Endodermal cell (in vitro differentiated cells): Measurements from ENCODE around the gene SIN3A. TPM values are rescaled to one million over a fixed set of nuclear protein-coding genes. Genes with fewer than 3 reads are reported as not detected.
"Not testable (repeated sequence)": the region's sequence is repeated elsewhere in the genome, so short reads cannot be mapped to it uniquely, and the experiment has no call there.

Experiments
- DNase-seq: peaks from one replicate; pipeline ENCODE4 v3.0.0-alpha.2; 2017
- H3K27ac ChIP-seq: 2 replicates; pipeline ENCODE4 v1.5.1; 2013; ENCODE audit warnings: mild to moderate bottlenecking, low read depth, low read length, moderate library complexity
- H3K27me3 ChIP-seq: 2 replicates; pipeline ENCODE4 v1.6.1; 2013; ENCODE audit warnings: mild to moderate bottlenecking, low read length, moderate library complexity; ENCODE audit not compliant: insufficient read depth, control insufficient read depth, poor library complexity, severe bottlenecking
- H3K36me3 ChIP-seq: 2 replicates; pipeline ENCODE4 v1.7.0; 2013; ENCODE audit warnings: mild to moderate bottlenecking, low read length, moderate library complexity; ENCODE audit not compliant: control insufficient read depth, insufficient read depth
- H3K4me1 ChIP-seq: one replicate; pipeline ENCODE4 v1.7.0; 2013; ENCODE audit warnings: low read length; ENCODE audit not compliant: control insufficient read depth, insufficient read depth
- H3K4me3 ChIP-seq: 2 replicates; pipeline ENCODE4 v1.5.1; 2013; ENCODE audit warnings: mild to moderate bottlenecking, low read length, moderate library complexity
- H3K9ac ChIP-seq: 2 replicates; pipeline ENCODE4 v1.6.1; 2013; ENCODE audit warnings: mild to moderate bottlenecking, low read length, moderate library complexity; ENCODE audit not compliant: poor library complexity, severe bottlenecking; ENCODE audit errors: extremely low read depth
- H3K9me3 ChIP-seq: 2 replicates; pipeline ENCODE4 v1.6.1; 2013; ENCODE audit warnings: mild to moderate bottlenecking, low read length, moderate library complexity; ENCODE audit not compliant: control insufficient read depth
- H3K27ac Mint-ChIP-seq: 2 replicates; pipeline ENCODE4 v1.8.0; 2020; ENCODE audit warnings: mixed read lengths
- H3K27me3 Mint-ChIP-seq: 2 replicates; pipeline ENCODE4 v1.8.0; 2021; ENCODE audit warnings: mild to moderate bottlenecking, mixed read lengths; ENCODE audit not compliant: insufficient read depth
- H3K36me3 Mint-ChIP-seq: 2 replicates; pipeline ENCODE4 v1.8.0; 2020; ENCODE audit warnings: low read depth, mixed read lengths
- H3K4me1 Mint-ChIP-seq: 2 replicates; pipeline ENCODE4 v1.8.0; 2020; ENCODE audit warnings: mixed read lengths
- H3K4me3 Mint-ChIP-seq: 2 replicates; pipeline ENCODE4 v1.8.0; 2020; ENCODE audit warnings: mild to moderate bottlenecking, moderate library complexity, mixed read lengths
- H3K9me3 Mint-ChIP-seq: 2 replicates; pipeline ENCODE4 v1.8.0; 2020; ENCODE audit warnings: mild to moderate bottlenecking, mixed read lengths
- WGBS, 2 experiments: methylation state at CpG; one replicate each; pipeline versions ENCODE4 v1.1.5 to v1.1.7; 2013; ENCODE audit warnings: missing lambda C conversion rate in 2 of 2, mixed read lengths in 1 of 2; ENCODE audit not compliant: insufficient coverage in 1 of 2, insufficient read length in 1 of 2; 5-methylcytosine and 5-hydroxymethylcytosine counted together
- long read RNA-seq, 4 experiments: library from polyadenylated mRNA in 2 of 4; library from RNA in 1 of 4; library from capped mRNA in 1 of 4; stranded (forward) in 3 of 4; unstranded in 1 of 4; transcript quantifications; one replicate each; pipeline ENCODE4 v2.0.0, GENCODE V29; 2020 to 2021; ENCODE audit warnings: inconsistent platforms in 1 of 4
- polyA plus RNA-seq, 2 experiments: library from polyadenylated mRNA; stranded (reverse); fragments of 50-300 nt; gene quantifications; one replicate each; pipeline ENCODE4 v1.2.3, GENCODE V29; 2013
- total RNA-seq, 2 donors: library from RNA; stranded (reverse); fragmentation: NEBNext Ultra II Directional in 1 of 2; extraction: Animal tissue kit (Norgen Biotek cat#: 25700) in 1 of 2; gene quantifications; 2 replicates in 1 of 2; 3 replicates in 1 of 2; pipeline ENCODE4 v1.2.1, GENCODE V29; 2021
- TF ChIP-seq, protein P1 (sequence below): fragments of 200-600 bp; sonication (generic); conservative IDR thresholded peaks from 2 replicates; pipeline ENCODE4 v1.5.0; 2021; ENCODE audit warnings: antibody characterized with exemption, mild to moderate bottlenecking

Gene SIN3A
- 100 to 1,000 TPM; 119 to 123 TPM for total RNA-seq
- 56.8 TPM for polyA plus RNA-seq (2013, experiment 1 of 2)
- 56.4 TPM for polyA plus RNA-seq (2013, experiment 2 of 2)
- long read RNA-seq, experiment 1, full-length matches to known transcripts, result 5 of 25 reads
- long read RNA-seq, experiment 1, partial matches to known transcripts, result 13 of 25 reads
- long read RNA-seq, experiment 1, other reads (novel, unspliced or antisense), result 7 of 25 reads
- long read RNA-seq, experiment 2, full-length matches to known transcripts, result 55 of 117 reads
- long read RNA-seq, experiment 2, partial matches to known transcripts, result 25 of 117 reads
- long read RNA-seq, experiment 2, other reads (novel, unspliced or antisense), result 37 of 117 reads
- long read RNA-seq, experiment 3, full-length matches to known transcripts, result 65 of 184 reads
- long read RNA-seq, experiment 3, partial matches to known transcripts, result 44 of 184 reads
- long read RNA-seq, experiment 3, other reads (novel, unspliced or antisense), result 75 of 184 reads
- long read RNA-seq, experiment 4, full-length matches to known transcripts, result 5 of 8 reads
- long read RNA-seq, experiment 4, partial matches to known transcripts, result 1 of 8 reads
- long read RNA-seq, experiment 4, other reads (novel, unspliced or antisense), result 2 of 8 reads

DNA sequence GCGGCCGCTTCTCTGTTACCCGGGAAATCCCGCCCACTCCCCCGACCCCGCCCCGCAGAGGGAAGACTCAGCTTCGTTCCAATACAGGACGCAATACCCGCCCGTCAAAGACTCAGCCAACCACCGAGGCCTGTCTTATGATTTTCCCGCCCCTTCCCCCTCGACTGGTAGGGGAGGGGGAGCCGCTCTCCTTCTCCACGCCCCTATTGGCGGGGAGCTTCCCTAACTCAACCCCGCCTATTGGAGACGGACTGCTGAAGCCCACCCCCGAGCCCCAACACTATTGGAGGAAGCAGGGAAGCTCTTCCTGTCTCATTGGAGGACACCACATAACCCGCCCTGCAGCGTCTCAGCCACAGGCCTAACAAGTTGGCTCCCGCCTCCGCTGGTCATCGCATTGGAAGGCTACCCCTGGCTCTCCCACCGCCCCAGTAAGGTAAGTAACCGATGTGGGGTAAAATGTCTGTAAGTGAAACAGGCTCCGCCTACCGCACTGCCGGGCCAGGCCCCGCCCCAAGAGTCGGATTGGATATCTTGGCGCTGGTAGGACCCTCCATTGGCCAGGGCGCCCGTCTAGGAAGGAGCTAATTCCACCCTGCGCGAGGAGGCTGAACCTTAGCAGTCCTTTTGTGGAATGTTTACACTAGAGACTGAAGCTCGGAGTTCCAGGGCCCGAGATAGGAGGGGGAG lies at the start of gene SIN3A:
Gene SIN3A (minus strand): TSS at position 17 of the 690 bp plus-strand sequence. CDS start 21,315 bp downstream, outside the sequence.
- H3K9me3 Mint-ChIP-seq, result no peaks in the 10 kb centered on the region
- H3K4me1 Mint-ChIP-seq, result peaks cover 7% of the 10 kb centered on the region
- TF ChIP-seq, protein P1, sequence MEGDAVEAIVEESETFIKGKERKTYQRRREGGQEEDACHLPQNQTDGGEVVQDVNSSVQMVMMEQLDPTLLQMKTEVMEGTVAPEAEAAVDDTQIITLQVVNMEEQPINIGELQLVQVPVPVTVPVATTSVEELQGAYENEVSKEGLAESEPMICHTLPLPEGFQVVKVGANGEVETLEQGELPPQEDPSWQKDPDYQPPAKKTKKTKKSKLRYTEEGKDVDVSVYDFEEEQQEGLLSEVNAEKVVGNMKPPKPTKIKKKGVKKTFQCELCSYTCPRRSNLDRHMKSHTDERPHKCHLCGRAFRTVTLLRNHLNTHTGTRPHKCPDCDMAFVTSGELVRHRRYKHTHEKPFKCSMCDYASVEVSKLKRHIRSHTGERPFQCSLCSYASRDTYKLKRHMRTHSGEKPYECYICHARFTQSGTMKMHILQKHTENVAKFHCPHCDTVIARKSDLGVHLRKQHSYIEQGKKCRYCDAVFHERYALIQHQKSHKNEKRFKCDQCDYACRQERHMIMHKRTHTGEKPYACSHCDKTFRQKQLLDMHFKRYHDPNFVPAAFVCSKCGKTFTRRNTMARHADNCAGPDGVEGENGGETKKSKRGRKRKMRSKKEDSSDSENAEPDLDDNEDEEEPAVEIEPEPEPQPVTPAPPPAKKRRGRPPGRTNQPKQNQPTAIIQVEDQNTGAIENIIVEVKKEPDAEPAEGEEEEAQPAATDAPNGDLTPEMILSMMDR, result no peak
- peak within 1 kb of the TSS; percentile 90 for H3K9ac ChIP-seq
- H3K36me3 Mint-ChIP-seq, result peaks cover 8% of the 10 kb centered on the region
- H3K9me3 ChIP-seq, result no peaks in the 10 kb centered on the region
- DNase-seq, result peak; percentile 100
- H3K27me3 ChIP-seq, result no peaks in the 10 kb centered on the region
- H3K36me3 ChIP-seq, result peaks cover 12% of the 10 kb centered on the region
- H3K27ac ChIP-seq, result peak within 1 kb of the TSS; percentile 97
- H3K4me1 ChIP-seq, result peaks cover 5% of the 10 kb centered on the region
- WGBS, 2 experiments, result 0% methylated on average over 11 to 38 of the region's 39 CpGs
- no peaks in the 10 kb centered on the region for H3K27me3 Mint-ChIP-seq
- peak within 1 kb of the TSS; percentile 96 for H3K4me3 ChIP-seq
- peak within 1 kb of the TSS; percentile 99 for H3K27ac Mint-ChIP-seq
- peak within 1 kb of the TSS; percentile 94 for H3K4me3 Mint-ChIP-seq

DNA sequence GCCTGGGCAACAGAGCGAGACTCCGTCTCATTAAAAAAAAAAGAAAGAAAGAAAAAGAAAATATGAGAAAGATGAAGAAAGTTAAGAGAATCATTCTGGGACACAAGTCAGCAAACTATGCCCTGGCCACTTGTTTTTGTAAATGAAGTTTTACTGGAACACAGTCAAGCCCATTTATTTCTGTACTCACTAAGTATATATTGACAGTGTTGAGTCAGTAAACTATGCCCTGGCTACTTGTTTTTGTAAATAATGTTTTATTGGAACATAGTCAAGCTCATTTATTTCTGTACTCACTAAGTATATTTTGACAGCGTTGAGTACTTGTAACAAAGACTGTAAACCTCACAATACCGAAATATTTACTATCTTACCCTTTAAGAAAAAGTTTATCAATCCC lies 42.2 kb upstream of the SIN3A start:
- Histone ChIP-seq H3K27ac (no peak overlapping the region), H3K4me1 (no peaks in the 10 kb centered on the region), H3K9ac (no peak overlapping the region), H3K4me3 (no peak overlapping the region), H3K9me3 (no peaks in the 10 kb centered on the region), H3K36me3 (peaks cover 61% of the 10 kb centered on the region), H3K27me3 (no peaks in the 10 kb centered on the region)
- H3K4me3 Mint-ChIP-seq, result no peak overlapping the region
- no peaks in the 10 kb centered on the region for H3K27me3 Mint-ChIP-seq
- TF ChIP-seq, protein P1, result no peak
- H3K27ac Mint-ChIP-seq, result no peak overlapping the region
- WGBS, 2 experiments, result 94 to 100% methylated on average over 2 to 3 of the region's 4 CpGs
- no peak for DNase-seq
- H3K4me1 Mint-ChIP-seq, result no peaks in the 10 kb centered on the region
- no peaks in the 10 kb centered on the region for H3K9me3 Mint-ChIP-seq
- H3K36me3 Mint-ChIP-seq, result peaks cover 53% of the 10 kb centered on the region

DNA sequence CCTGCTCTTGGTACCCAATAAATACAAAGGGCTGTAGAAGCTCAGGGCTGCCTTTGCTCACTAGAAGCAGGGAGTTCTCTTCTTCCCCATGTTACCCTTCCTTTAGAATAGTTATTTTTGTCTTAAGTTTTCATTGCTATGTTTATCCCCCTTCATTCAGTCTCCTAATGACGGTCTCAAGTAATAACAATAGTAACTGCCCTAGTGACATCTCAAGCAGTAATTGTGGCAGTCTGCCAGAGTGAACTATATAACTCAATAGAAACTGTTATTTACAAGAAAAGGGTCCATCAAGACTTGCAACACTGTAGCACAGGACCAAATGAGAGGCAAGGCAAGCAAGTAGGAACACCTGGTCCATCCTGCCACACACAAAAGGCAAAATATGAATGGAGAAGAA lies 32.5 kb upstream of the SIN3A start:
- Mint-ChIP-seq H3K27me3 (no peaks in the 10 kb centered on the region), H3K4me3 (no peak overlapping the region), H3K27ac (no peak overlapping the region), H3K9me3 (peaks cover 41% of the 10 kb centered on the region), H3K36me3 (peaks cover 64% of the 10 kb centered on the region), H3K4me1 (no peaks in the 10 kb centered on the region)
- Histone ChIP-seq H3K4me3 (no peak overlapping the region), H3K36me3 (peaks cover 64% of the 10 kb centered on the region), H3K27ac (no peak overlapping the region), H3K9me3 (peaks cover 30% of the 10 kb centered on the region), H3K9ac (no peak overlapping the region), H3K27me3 (no peaks in the 10 kb centered on the region), H3K4me1 (no peaks in the 10 kb centered on the region)
- 95% methylated on average over 1 of the region's 1 CpG; no CpG with 5 or more reads in 1 of the 2 experiments for WGBS, 2 experiments
- TF ChIP-seq, protein P1, result no peak
- DNase-seq, result no peak

DNA sequence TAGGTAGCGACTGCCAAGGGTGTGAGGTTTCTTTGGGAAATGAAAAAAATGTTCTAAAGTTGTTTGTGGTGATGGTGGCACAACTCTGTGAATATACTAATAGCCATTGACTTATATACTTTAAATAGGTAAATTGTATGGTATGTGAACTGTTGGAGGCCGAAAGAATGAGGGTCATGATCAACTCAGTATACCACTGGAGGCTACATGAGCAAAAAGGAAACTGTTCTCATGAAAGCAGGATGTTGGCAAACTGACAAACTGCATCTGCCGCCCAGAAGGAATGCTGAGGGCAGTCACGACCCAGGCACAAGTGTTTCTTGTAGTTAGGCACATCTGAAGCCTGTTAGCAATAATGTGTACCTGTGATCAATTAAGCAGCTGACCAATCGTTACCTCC lies 32.1 kb upstream of the SIN3A start:
- H3K27ac Mint-ChIP-seq, H3K27me3 Mint-ChIP-seq, H3K4me3 Mint-ChIP-seq, H3K4me1 ChIP-seq, H3K9ac ChIP-seq, H3K4me1 Mint-ChIP-seq, DNase-seq, H3K27ac ChIP-seq, H3K27me3 ChIP-seq: not testable (repeated sequence)
- 90 to 91% methylated on average over 2 to 5 of the region's 5 CpGs for WGBS, 2 experiments
- H3K36me3 Mint-ChIP-seq, result peaks cover 66% of the 10 kb centered on the region
- Histone ChIP-seq H3K4me3 (peak overlapping the region; percentile 27), H3K36me3 (peaks cover 64% of the 10 kb centered on the region), H3K9me3 (peaks cover 30% of the 10 kb centered on the region)
- peaks cover 41% of the 10 kb centered on the region for H3K9me3 Mint-ChIP-seq
